Cardiac septum (tissue), 1 donor: Measurements from ENCODE around the gene WNT9B. TPM values are rescaled to one million over a fixed set of nuclear protein-coding genes. Genes with fewer than 3 reads are reported as not detected.
"Not testable (repeated sequence)": the region's sequence is repeated elsewhere in the genome, so short reads cannot be mapped to it uniquely, and the experiment has no call there.

Experiments used
- DNase-seq: peaks from one replicate; pipeline ENCODE4 v3.0.0-alpha.2; 2020; ENCODE audit warnings: low spot score
- intact Hi-C: fragments of 100-400 bp; cut with DNase I; formaldehyde crosslinking; loops from one replicate; pipeline ENCODE4 v1.14.0; 2022
- total RNA-seq: library from RNA; stranded (reverse); fragmentation: NEBNext Ultra II Directional; extraction: Animal tissue kit (Norgen Biotek cat#: 25700); gene quantifications from one replicate; pipeline ENCODE4 v1.2.1, GENCODE V29; 2021
- donor health status: DM: no; HTN: no; CAD: no.

WNT9B gene
- total RNA-seq, 1 donor from 2014 or later: 0.62 TPM

GRCh38 chr17:46894476-46895151 is 43.2 kb downstream of the WNT9B start:
- intact Hi-C loops: no loop called here
- no peak for DNase-seq

- no peak for DNase-seq
- intact Hi-C loops: no loop called here
These were observed 43.8 kb downstream of the WNT9B start for GRCh38 chr17:46895171-46895570.

- intact Hi-C loops: no loop called here
- peak; percentile 68 for DNase-seq
These were observed 45.6 kb downstream of the WNT9B start for GRCh38 chr17:46896991-46897390.

GRCh38 chr17:46898364-46898763 is 47.0 kb downstream of the WNT9B start:
- intact Hi-C loops: no loop called here

GRCh38 chr17:46898860-46899259 is 47.5 kb downstream of the WNT9B start:
- intact Hi-C loops: no loop called here
- no peak for DNase-seq

More at GRCh38 chr17:46898364-46898763, 47.0 kb downstream of the WNT9B start:
- peak; percentile 31 for DNase-seq

- intact Hi-C loops: no loop called here
These were observed 49.9 kb downstream of the WNT9B start for GRCh38 chr17:46901291-46901690.

GRCh38 chr17:46903762-46904672 is 52.6 kb downstream of the WNT9B start:
- DNase-seq: peak; percentile 38
- intact Hi-C loops: no loop called here

More at GRCh38 chr17:46901291-46901690, 49.9 kb downstream of the WNT9B start:
- peak; percentile 69 for DNase-seq

GRCh38 chr17:46908068-46908737 is 56.8 kb downstream of the WNT9B start:
- no peak for DNase-seq
- intact Hi-C loops: no loop called here

GRCh38 chr17:46910179-46910927 is 59.0 kb downstream of the WNT9B start:
- intact Hi-C loops: no loop called here
- DNase-seq: no peak

- intact Hi-C loops: no loop called here
- DNase-seq: no peak
These were observed 59.9 kb downstream of the WNT9B start for GRCh38 chr17:46911311-46911710.

GRCh38 chr17:46915596-46915995 is 64.2 kb downstream of the WNT9B start:
- no peak for DNase-seq
- intact Hi-C loops: no loop called here

GRCh38 chr17:46916211-46916610 is 64.8 kb downstream of the WNT9B start:
- intact Hi-C loops: no loop called here
- DNase-seq: no peak

- no peak for DNase-seq
- intact Hi-C loops: no loop called here
These were observed 65.2 kb downstream of the WNT9B start for GRCh38 chr17:46916623-46917022.

GRCh38 chr17:46917041-46917440 is 65.7 kb downstream of the WNT9B start:
- intact Hi-C loops: no loop called here
- no peak for DNase-seq

GRCh38 chr17:46917516-46917915 is 66.1 kb downstream of the WNT9B start:
- intact Hi-C loops: no loop called here
- DNase-seq: no peak

- DNase-seq, intact Hi-C loops: not testable (repeated sequence)
These were observed 70.6 kb downstream of the WNT9B start for GRCh38 chr17:46921962-46922361.

GRCh38 chr17:46922487-46922803 is 71.1 kb downstream of the WNT9B start:
- DNase-seq: no peak
- intact Hi-C loops: no loop called here

GRCh38 chr17:46922804-46923635 is 71.6 kb downstream of the WNT9B start, which contains the start of gene GOSR2:
Gene GOSR2, plus strand, starts transcription at chr17:46923160. Its CDS starts 33 bp downstream, at chr17:46923193.
- intact Hi-C loops: no loop called here
- DNase-seq: peak; percentile 96
